HCEC 1CT (cell line): ENCODE data around the gene ARHGAP26.

Experiments
- DNase-seq: peaks from one replicate; pipeline ENCODE4 v3.0.0-alpha.2; 2017

The ARHGAP26 gene

GRCh38 chr5:143271431-143271830 lies 501.3 kb downstream of the ARHGAP26 start:
- no peak for DNase-seq

DNA sequence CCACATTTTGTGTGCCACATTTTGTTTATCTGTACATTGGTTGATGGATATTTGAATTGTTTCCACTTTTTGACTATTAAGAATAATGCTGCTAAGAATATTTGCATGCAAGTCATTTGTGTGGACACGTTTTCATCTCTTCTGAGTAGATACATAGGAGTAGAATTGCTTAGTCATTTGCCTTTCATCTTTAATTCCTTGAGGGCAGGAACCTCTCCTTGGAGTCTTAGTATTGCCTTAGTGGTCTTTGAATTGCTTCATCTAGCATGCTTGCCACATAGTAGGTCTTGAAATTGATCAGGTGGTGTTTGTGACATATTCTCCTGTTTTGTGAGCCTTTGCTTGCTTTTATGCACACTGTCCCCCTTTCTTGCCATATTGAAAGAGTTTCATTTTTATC lies 504.8 kb downstream of the ARHGAP26 start:
- no peak for DNase-seq

DNA sequence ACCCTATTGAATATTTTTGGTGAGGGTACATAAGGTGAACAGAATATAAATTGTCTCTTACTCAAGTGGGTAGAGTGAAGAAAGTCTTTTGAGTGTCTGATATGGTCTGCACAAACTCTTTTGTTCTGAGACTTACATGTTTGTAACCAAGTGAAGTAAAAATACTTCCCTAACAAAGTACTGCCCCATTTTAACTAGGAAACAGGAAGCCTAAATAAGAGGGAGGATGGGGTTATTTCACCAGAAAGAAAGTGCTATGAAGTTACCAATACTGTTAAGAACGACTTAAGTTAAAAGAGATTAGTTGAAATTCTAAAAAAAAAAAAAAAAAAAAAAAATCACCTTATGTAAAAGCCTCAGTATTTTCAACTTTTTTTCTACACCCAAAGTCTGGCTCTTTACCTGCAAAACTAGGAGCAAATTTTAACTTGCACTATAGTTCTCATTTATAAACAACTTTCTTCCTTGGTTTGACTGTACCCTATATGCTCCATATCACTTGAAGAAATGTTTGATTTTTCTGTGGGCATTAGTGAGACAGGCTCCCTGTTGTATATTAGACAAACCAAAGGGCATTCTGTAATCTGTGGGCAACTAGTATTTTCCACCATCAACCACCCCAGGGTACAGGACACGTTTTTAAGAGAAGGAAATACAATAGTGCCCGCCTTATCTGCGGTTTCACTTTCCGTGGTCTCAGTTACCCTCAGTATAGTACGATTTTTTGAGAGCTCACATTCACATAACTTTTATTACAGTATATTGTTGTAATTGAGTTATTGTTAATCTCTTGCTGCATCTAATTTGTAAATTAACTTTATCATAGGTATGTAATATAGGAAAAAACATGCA lies 505.6 kb downstream of the ARHGAP26 start:
- no peak for DNase-seq

GRCh38 chr5:143277536-143277935 lies 507.4 kb downstream of the ARHGAP26 start:
- DNase-seq: no peak
